Muscle layer of colon (tissue), 2 donors: ENCODE measurements around the gene TSSC4.

ENCODE experiments used
- H3K27ac ChIP-seq: one replicate; pipeline ENCODE4 v1.7.0; 2013; ENCODE audit warnings: low read depth, mild to moderate bottlenecking, low read length, moderate library complexity
- H3K27me3 ChIP-seq, 2 donors: one replicate each; pipeline ENCODE4 v1.7.0; 2013; ENCODE audit warnings: low read length in 2 of 2, mild to moderate bottlenecking in 2 of 2; ENCODE audit not compliant: insufficient read depth in 2 of 2, control insufficient read depth in 1 of 2
- H3K36me3 ChIP-seq: one replicate; pipeline ENCODE4 v1.7.0; 2013; ENCODE audit warnings: mild to moderate bottlenecking, low read length; ENCODE audit not compliant: insufficient read depth
- H3K4me1 ChIP-seq: one replicate; pipeline ENCODE4 v1.7.0; 2013; ENCODE audit warnings: mild to moderate bottlenecking, low read length; ENCODE audit not compliant: insufficient read depth
- H3K4me3 ChIP-seq, 2 donors: one replicate each; pipeline ENCODE4 v1.7.0; 2013; ENCODE audit warnings: low read length in 2 of 2, low read depth in 1 of 2, mild to moderate bottlenecking in 1 of 2, moderate library complexity in 1 of 2
- H3K9ac ChIP-seq: one replicate; pipeline ENCODE4 v1.7.0; 2013; ENCODE audit warnings: low read length
- H3K9me3 ChIP-seq: one replicate; pipeline ENCODE4 v1.7.0; 2013; ENCODE audit warnings: mild to moderate bottlenecking, low read length
- donor health status: abdominal sarcoma.
- donor health status: Adenocarcinoma of cecum.

The TSSC4 gene

DNA sequence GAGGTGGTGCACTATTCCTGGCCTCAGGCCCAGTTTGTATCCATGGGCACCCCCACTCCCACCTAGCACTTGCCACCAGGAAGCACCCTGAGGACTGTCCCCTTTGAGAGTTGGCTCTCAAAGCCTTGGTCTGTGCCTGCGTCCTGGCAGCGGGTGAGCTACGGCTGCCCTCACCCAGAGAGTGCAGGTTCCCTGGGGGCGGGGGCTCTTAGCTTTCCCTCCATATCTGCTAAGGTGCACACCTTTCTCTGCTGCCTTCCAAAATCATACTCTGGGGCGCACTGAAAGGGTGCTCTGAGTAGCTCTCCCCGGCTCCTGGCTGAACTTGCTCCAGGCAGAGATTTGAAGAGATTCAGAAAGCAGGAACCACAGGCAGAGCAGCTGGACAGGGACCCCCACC, 51.4 kb downstream of the TSSC4 start:
- Histone ChIP-seq H3K4me1 (no peaks in the 10 kb centered on the region), H3K27ac (no peak overlapping the region), H3K4me3 (no peak overlapping the region), H3K27me3 (peaks cover 0 to 10% of the 10 kb centered on the region in 2 donors), H3K9ac (no peak overlapping the region), H3K9me3 (no peaks in the 10 kb centered on the region), H3K36me3 (no peaks in the 10 kb centered on the region)

DNA sequence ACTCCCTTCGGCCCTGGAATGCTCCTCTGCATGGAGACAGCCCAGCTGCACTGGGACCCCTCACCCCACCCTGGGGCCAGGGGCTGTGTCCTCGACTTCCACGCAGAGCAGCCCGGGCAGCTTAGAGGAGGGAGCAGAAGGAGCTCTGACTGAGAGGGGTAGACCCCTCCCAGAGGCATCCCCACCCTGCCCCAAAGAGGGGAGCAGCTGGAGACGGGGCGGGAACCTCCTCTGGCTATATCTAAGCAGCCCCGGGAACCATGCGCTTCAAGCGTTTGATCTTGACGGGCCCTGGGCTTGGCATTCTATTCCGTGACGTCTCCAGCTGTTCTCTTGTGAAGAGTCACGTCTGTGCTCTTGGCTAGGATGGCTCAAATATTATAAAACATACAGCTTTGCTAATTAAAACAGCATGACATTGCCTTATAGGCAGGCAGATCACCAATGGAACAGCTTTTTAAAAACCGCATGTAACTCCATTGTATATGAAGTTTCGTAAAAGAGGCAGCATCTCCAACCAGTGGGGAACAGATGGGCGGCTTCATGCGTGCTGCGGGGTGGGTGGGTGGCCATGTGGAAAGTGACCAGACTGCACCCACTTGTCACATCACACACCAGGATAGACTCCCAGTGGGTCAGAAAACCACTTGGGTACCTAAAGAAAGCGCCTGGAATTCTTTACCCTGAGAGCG, 51.9 kb downstream of the TSSC4 start:
- Histone ChIP-seq H3K4me3 (no peak overlapping the region), H3K36me3 (no peaks in the 10 kb centered on the region), H3K4me1 (no peaks in the 10 kb centered on the region), H3K27me3 (peaks cover 0 to 10% of the 10 kb centered on the region in 2 donors), H3K27ac (no peak overlapping the region), H3K9me3 (no peaks in the 10 kb centered on the region), H3K9ac (no peak overlapping the region)

DNA sequence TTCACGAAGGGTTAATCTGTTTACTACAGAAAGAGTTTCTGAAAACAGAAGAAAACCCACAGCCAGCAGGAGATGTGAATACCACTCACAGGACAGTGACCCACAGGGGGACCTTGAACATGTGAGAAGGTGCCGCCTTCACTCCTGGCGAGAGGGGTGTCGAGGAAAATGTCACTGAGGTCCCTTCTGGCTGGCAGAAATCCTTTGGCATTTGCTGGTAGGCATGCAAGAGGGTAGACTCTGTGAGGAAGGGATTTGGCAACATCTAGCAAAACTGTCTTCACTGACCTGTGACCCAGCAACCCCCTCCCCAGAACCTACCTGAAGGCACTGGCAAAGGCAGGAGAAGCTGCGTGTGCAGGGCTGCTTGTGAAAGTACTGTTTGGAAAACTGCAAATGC, 52.9 kb downstream of the TSSC4 start:
- H3K36me3 ChIP-seq: no peaks in the 10 kb centered on the region
- H3K27me3 ChIP-seq: peaks cover 0 to 10% of the 10 kb centered on the region in 2 donors
- no peak overlapping the region for H3K27ac ChIP-seq
- H3K4me1 ChIP-seq: no peaks in the 10 kb centered on the region
- no peak overlapping the region for H3K9ac ChIP-seq
- no peaks in the 10 kb centered on the region for H3K9me3 ChIP-seq
- H3K4me3 ChIP-seq: no peak overlapping the region
